ENCODE data around the gene MTF1.

Gene MTF1

GRCh38 chr1:37867784-37868183, 8.4 kb upstream of the MTF1 start:
- no peak for DNase-seq (ENCODE audit: low read depth)

- DNase-seq (ENCODE audit: low read depth) = no peak
Measured at GRCh38 chr1:37866491-37866890, 7.1 kb upstream of the MTF1 start.

DNA sequence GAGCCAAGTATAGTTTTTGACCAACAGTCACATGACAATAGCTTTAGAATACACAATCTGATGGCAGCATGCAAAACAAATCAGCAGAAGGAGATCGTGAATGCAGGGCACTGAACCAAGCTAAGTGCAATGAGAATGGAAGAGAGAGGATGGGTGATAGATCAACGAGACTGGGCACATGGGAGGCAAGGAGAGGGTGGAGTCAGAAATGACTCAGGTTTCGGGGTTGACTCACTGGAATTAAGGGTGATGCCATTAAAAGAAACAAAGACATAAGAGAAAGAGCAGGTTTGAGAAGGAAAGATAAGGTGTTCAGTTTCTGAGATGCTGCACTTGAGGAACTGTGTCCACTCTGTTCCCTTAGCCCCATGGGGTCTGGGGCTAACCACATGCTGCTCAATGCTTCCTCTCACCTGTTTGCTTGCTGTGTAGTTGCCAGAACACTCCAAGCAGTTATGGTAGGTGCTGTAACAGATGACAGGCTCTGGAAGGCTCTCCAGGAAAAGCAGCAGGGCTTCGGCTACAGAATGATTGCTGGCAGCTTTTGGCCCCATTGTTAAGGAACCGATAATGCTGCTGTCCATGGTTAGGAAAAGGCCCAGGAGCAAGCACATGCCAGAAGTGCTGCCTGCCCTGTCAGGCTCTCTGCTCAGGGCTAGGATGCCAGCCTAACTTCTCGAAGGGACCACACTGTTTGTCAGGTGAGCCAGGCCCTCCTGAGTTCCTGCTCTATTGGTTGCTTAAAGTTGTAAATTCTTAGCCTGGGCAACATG, 6.1 kb upstream of the MTF1 start:
- no peak for DNase-seq (ENCODE audit: low read depth)

GRCh38 chr1:37862330-37862729, 2.9 kb upstream of the MTF1 start:
- DNase-seq (ENCODE audit: low read depth) = no peak

GRCh38 chr1:37861151-37861550, 1.8 kb upstream of the MTF1 start:
- DNase-seq (ENCODE audit: low read depth) = no peak

DNA sequence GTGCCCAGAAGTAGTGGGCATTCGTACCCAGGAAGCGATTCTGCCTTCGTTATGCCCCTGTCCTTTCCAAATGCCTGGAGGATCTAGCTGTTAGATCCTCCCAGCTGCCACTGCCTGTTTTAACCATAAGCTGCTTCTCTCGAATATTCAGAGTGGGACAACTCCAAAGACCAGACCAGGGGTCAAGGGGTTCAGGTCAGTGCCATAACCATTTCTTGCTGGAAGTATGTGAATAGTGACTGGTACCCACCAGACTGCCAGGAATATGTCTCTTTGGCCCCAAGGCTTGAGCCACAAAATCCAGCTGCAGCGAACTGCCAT, 914 bp upstream of the MTF1 start:
- no peak for DNase-seq (ENCODE audit: low read depth)

DNA sequence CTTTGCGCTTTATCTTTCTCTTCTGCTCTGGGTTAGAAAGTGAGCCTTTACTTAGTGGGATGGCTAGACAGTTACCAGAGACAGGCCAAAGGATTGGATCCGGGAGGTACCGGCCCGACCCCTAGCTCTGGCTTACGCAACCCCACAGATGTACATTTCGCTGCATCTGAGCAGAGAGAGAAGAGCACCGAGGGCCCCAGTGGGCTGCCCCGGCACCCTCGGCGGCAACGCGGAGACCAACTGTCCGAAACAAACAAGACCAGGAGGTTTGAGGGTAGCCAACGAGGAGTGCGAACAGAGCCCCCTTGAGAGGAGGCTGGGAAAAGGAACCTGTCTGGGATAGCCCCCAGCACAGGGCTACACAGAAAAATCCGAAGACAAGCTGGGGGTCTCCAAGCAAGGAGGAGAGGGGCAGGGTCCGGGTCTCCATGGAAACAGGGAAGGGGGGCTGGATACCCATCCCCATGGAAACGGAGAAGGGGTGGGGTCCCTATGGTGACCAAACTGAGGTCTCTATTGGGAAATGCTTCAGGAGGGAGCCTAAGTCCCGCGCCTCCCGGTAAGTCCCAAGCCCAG, 373 bp downstream of the MTF1 start:
- no peak for DNase-seq (ENCODE audit: low read depth)

DNA sequence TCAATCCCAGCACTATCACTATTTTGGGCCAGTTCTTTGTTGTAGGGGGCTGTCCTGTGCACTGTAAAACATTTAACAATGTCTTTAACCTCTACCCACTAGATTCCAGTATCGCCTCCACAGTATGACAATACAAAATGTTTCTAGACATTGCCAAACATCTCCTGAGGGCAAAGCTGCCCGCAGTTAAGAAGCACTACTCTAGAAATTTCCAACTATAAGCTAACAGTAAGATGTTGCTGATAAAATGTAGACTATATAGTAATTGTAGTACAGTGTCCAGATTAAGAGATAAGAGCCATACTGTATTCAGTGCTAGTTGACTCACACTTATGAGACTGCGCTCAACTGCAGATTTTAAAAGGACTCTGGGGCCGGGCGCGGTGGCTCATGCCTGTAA, 5.0 kb downstream of the MTF1 start:
- DNase-seq (ENCODE audit: low read depth) = no peak

GRCh38 chr1:37853157-37853556, 6.2 kb downstream of the MTF1 start:
- DNase-seq (ENCODE audit: low read depth) = no peak

DNA sequence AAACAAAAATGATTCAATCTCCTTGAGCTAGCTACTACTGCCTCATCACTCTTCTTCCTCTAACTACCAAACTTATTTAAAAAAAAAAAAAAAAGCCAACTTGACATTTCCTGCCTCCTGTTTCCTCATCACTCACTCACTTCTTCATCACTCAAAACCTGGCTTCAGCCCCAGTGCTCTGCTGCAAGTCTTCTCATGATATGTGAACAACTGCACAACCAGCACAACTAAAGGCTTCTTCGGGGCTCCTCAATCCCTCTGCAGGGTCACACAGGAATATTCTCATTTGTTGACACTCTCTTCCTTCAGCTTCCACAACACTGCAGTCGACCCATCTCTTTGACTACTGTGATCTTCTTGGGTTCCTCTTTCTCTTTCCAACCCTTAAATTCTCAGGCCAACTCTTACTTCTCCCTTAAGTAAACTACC, 7.6 kb downstream of the MTF1 start:
- no peak for DNase-seq (ENCODE audit: low read depth)

DNA sequence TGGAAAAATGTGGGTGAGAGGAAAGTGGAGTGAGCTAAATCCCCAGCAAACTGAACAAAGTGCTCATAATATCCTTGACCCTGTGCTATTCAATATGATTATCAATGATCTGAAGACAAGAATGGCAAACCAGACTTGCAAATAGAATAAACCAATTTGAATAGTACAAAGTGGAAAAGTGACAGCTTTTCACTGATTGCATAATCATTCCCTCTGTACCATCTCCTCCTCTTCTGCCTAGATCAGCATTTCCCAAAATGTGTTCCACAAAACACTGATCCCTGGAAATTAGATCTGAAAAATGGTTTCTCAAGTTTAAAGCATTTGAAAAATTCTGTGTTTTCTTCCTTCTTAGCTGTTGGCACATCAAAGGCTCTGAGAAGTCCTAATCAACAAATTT, 8.1 kb downstream of the MTF1 start:
- DNase-seq (ENCODE audit: low read depth) = no peak

DNA sequence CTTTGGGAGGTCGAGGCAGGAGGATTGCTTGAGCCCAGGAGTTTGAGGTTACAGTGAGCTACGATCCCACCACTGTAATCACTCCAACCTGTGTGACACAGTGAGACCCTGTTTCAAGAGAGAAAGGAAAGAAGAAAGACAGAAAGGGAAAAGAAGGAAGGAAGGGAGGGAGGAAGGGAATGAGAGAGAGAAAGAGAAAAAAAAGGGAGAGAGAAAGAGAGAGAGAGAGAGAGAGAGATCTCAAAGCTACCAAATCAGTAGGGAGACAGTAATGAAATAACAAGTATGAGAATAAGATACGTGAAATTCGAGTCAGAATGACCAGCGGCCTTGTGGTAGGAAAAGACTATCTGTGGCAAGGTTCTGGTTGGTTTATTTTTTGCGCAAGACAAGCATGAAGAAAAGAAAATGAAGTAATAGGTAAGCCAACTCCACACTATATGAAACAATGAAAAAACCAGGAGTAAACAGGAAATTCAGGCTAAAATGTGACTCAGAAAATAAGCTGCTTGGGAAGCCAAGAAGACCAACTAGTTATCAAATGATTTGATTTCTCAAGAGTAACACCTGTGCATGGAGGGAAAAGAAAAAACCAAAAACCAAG, 8.9 kb downstream of the MTF1 start:
- DNase-seq (ENCODE audit: low read depth) = no peak

DNA sequence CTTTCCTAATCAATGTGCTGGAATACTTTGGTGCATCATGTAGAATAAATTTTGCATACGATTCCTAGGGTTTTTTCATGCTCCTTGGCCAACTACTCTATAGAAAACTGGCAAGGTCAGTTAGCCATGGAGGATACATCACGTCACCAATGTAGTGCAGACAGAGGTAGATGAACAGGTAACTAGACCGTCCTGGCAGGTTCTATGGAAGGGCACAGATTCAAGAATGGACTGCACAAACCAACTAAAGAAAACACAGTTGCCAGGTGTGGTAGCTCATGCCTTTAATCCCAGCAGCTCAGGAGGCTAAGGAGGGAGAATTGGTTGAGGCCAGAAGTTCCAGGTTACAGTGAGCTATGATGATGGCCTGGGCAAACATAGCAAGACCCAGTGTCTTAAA, 9.9 kb downstream of the MTF1 start:
- no peak for DNase-seq (ENCODE audit: low read depth)

DNA sequence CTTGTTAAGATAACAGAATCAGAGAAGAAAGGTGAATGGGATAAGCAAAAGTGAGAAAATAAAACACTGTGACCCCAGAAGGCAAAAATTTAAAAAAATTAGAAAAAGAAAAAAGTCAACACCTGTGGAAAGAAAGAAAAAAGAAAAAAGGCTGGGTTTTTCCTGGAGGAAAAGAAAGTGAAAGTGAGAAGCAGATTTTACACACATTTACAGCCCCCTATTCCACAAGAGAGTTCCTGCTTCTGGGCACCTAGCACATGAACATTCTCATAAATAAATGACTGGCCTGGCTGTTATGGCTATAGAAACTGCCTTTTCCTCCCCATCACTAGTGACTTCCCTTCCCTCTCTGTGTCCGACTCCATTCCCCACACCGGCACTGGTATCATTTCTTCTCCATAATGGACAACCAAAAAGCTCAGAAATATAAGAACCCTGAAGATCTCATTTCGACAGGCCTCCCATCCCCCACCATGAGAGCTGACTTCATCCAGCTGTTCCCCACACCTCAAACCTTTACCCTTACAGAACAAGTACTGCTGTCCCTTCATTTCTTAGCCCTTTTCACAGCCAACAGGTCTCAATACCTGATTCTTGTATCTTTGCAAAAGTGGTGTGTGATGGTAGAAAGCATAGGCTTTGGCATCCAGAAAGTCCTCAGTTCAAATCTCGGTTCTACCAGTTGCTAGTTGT, 12.6 kb downstream of the MTF1 start:
- no peak for DNase-seq (ENCODE audit: low read depth)

GRCh38 chr1:37845786-37846185, 13.6 kb downstream of the MTF1 start:
- DNase-seq (ENCODE audit: low read depth) = no peak

DNA sequence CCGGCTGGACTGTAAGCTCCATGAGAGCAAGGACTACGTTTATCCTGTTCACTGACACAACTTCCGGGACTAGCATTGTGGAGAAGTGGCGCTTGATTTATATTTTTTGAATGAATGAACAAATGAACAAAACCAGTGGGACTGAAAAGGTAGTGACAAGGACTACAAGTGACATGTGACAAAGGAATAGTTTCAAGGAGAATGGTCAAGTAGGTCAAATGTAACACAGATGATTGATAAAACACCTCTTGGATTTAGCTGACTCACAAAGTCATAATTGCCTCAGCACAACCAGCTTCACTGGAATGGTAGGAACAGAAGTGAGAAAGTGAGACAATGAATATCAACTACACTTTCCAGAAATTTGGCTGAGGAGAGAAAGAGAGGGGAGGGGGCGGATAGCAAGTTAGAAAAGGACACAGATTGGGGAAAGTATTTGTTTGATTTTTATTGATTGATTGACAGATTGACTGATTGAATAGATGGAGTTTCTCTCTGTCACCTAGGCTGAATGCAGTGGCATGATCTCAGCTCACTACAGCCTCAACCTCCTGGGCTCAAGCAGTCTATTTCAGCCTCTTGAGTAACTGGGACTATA, 14.2 kb downstream of the MTF1 start:
- DNase-seq (ENCODE audit: low read depth) = no peak

DNA sequence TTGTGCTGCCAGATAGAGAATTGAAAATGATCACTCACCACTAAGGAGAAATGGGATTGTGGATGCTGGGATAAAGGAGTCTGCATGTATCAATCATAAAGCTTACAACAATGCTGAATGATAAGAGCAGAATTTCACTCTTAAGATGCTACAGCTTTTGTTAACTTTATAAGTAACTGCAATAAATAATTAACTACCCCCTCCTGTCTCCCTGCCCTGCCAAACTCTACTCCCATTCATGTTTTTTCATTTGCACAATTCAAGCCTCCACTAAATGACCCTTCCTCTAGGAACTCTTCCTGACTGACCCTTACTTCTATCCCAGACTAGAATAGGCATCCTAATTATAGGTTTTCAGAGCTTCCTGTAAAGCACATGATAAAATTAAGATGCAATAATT, 14.9 kb downstream of the MTF1 start:
- no peak for DNase-seq (ENCODE audit: low read depth)

DNA sequence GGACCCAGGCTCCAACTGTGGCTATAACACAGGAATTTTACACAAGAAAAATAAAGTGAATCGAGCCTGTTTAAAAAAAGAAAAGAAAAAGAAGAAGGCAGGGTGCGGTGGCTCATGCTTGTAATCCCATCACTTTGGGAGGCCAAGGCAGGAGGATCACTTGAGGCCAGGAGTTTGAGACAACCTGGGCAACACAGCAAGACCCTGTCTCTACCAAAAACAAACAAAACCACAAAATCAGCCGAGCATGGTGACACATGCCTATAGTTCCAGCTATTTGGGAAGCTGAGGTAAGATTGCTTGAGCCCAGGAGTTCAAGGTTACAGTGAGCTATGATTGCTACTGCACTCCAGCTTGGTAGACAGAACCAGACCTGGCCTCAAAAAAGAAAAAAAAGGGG, 17.7 kb downstream of the MTF1 start:
- DNase-seq (ENCODE audit: low read depth) = no peak

DNA sequence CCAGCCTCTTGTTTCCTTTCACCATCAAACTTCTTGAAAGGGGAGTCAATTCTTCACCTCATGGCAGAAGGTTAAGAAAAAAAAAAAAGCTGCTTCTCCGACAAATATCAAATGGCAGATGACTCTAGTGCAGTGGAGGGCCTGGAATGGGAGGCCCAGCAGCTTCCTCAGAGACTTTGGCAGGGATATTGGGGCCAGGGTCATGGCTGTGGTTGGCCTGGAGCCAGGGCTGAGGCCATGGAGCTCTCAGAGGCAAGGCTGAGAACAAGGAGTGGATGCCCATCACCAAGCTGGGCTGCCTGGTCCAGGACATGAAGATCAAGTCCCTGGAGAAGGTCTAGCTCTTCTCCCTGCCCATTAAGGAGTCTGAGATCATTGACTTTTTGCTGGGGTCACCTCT, 18.7 kb downstream of the MTF1 start:
- no peak for DNase-seq (ENCODE audit: low read depth)

- DNase-seq (ENCODE audit: low read depth) = no peak
Measured at GRCh38 chr1:37839676-37840075, 19.7 kb downstream of the MTF1 start.

GRCh38 chr1:37836788-37837187, 22.6 kb downstream of the MTF1 start:
- DNase-seq (ENCODE audit: low read depth) = no peak

GRCh38 chr1:37831809-37832208, 27.6 kb downstream of the MTF1 start:
- no peak for DNase-seq (ENCODE audit: low read depth)

GRCh38 chr1:37831109-37831508, 28.3 kb downstream of the MTF1 start:
- no peak for DNase-seq (ENCODE audit: low read depth)
